Posterior vena cava (tissue), 2 donors: ENCODE results near the gene MMP27. TPM values are rescaled to one million over a fixed set of nuclear protein-coding genes. Genes with fewer than 3 reads are reported as not detected.

Experiments
- DNase-seq: peaks from one replicate; pipeline ENCODE4 v3.0.0-alpha.2; 2020; ENCODE audit warnings: low spot score
- intact Hi-C, 2 donors: fragments of 100-400 bp; cut with DNase I; formaldehyde crosslinking; loops; one replicate each; pipeline versions ENCODE4 v1.14.1 to v1.14.2; 2022 to 2023
- total RNA-seq, 2 donors: library from RNA; stranded (reverse); fragmentation: NEBNext Ultra II Directional; extraction: Animal tissue kit (Norgen Biotek cat#: 25700); gene quantifications; one replicate each; pipeline ENCODE4 v1.2.1, GENCODE V29; 2021
- donor health status: DM: yes; HTN: yes; CAD: no.
- donor health status: DM: yes; HTN: yes; CAD: no.

Gene MMP27
- total RNA-seq, 2 donors from 2014 or later: 0.14 to 0.32 TPM

- DNase-seq: no peak
- intact Hi-C loops: no loop called here
These were observed 3.8 kb upstream of the MMP27 start for GRCh38 chr11:102709201-102709945.

GRCh38 chr11:102708654-102709053, 3.1 kb upstream of the MMP27 start:
- intact Hi-C loops: no loop called here
- no peak for DNase-seq

- DNase-seq: no peak
- intact Hi-C loops: no loop called here
These were observed 728 bp downstream of the MMP27 start for GRCh38 chr11:102704841-102705240.

GRCh38 chr11:102703826-102704493, 1.6 kb downstream of the MMP27 start:
- intact Hi-C loops: no loop called here
- no peak for DNase-seq

- intact Hi-C loops: no loop called here
- DNase-seq: no peak
These were observed 10.4 kb downstream of the MMP27 start for GRCh38 chr11:102695201-102695600.

GRCh38 chr11:102685754-102686153, 19.8 kb downstream of the MMP27 start:
- intact Hi-C loops: no loop called here
- DNase-seq: no peak

- intact Hi-C loops: no loop called here
- DNase-seq: no peak
These were observed 20.2 kb downstream of the MMP27 start for GRCh38 chr11:102685338-102685737.

- no peak for DNase-seq
- intact Hi-C loops: no loop called here
These were observed 22.3 kb downstream of the MMP27 start for GRCh38 chr11:102683277-102683676.

GRCh38 chr11:102680945-102681344, 24.6 kb downstream of the MMP27 start:
- no peak for DNase-seq
- intact Hi-C loops: no loop called here

GRCh38 chr11:102678022-102678421, 27.5 kb downstream of the MMP27 start:
- DNase-seq: no peak
- intact Hi-C loops: no loop called here

GRCh38 chr11:102676084-102676483, 29.5 kb downstream of the MMP27 start:
- DNase-seq: no peak
- intact Hi-C loops: no loop called here

- DNase-seq: no peak
- intact Hi-C loops: no loop called here
These were observed 35.9 kb downstream of the MMP27 start for GRCh38 chr11:102669664-102670063.

- no peak for DNase-seq
- intact Hi-C loops: no loop called here
These were observed 39.1 kb downstream of the MMP27 start for GRCh38 chr11:102666331-102666957.

- no peak for DNase-seq
- intact Hi-C loops: no loop called here
These were observed 41.4 kb downstream of the MMP27 start for GRCh38 chr11:102664001-102664752.

GRCh38 chr11:102662607-102663006, 43.0 kb downstream of the MMP27 start:
- DNase-seq: no peak
- intact Hi-C loops: no loop called here

- intact Hi-C loops: no loop called here
- DNase-seq: no peak
These were observed 44.5 kb downstream of the MMP27 start for GRCh38 chr11:102661040-102661439.

- no peak for DNase-seq
- intact Hi-C loops: no loop called here
These were observed 49.0 kb downstream of the MMP27 start for GRCh38 chr11:102656528-102656927.

GRCh38 chr11:102655547-102655946, 50.0 kb downstream of the MMP27 start:
- intact Hi-C loops: no loop called here
- DNase-seq: no peak

GRCh38 chr11:102654761-102655160, 50.8 kb downstream of the MMP27 start:
- no peak for DNase-seq
- intact Hi-C loops: no loop called here

- DNase-seq: no peak
- intact Hi-C loops: no loop called here
These were observed 51.8 kb downstream of the MMP27 start for GRCh38 chr11:102653744-102654291.
